ENCODE measurements around the gene CIDEB.

Gene CIDEB

GRCh38 chr14:24312736-24313507 lies 5.1 kb upstream of the CIDEB start:
- ATAC-seq = no peak

GRCh38 chr14:24311837-24312615 lies 4.2 kb upstream of the CIDEB start:
- TF ChIP-seq ISL1 (CRISPR knock-in tag; IDR thresholded peaks at IDR 0.05) (no peak), ARNTL (CRISPR knock-in tag; IDR thresholded peaks at IDR 0.05; ENCODE audit: borderline replicate concordance, low read depth) (no peak), CSRNP3 (CRISPR knock-in tag; IDR thresholded peaks at IDR 0.05) (no peak), PPARA (CRISPR knock-in tag; IDR thresholded peaks at IDR 0.05; ENCODE audit: borderline replicate concordance) (no peak), CREB5 (CRISPR knock-in tag; IDR thresholded peaks at IDR 0.05; ENCODE audit: low read depth) (no peak), ZNF70 (CRISPR knock-in tag; IDR thresholded peaks at IDR 0.05) (no peak), GLIS3 (CRISPR knock-in tag; IDR thresholded peaks at IDR 0.05) (no peak)
- ATAC-seq = no peak

More at GRCh38 chr14:24312736-24313507, 5.1 kb upstream of the CIDEB start:
- TF ChIP-seq TCF4 (CRISPR knock-in tag; IDR thresholded peaks at IDR 0.05; ENCODE audit: borderline replicate concordance) (no peak), CREB5 (CRISPR knock-in tag; IDR thresholded peaks at IDR 0.05; ENCODE audit: low read depth) (no peak), PATZ1 (CRISPR knock-in tag; IDR thresholded peaks at IDR 0.05; ENCODE audit: borderline replicate concordance) (no peak), ARNTL (CRISPR knock-in tag; IDR thresholded peaks at IDR 0.05; ENCODE audit: borderline replicate concordance, low read depth) (no peak), CSDC2 (CRISPR knock-in tag; IDR thresholded peaks at IDR 0.05) (no peak), RARB (CRISPR knock-in tag; IDR thresholded peaks at IDR 0.05) (no peak), SNAI2 (CRISPR knock-in tag; IDR thresholded peaks at IDR 0.05) (no peak), TOX (CRISPR knock-in tag; IDR thresholded peaks at IDR 0.05; ENCODE audit: borderline replicate concordance) (no peak), ISL1 (CRISPR knock-in tag; IDR thresholded peaks at IDR 0.05) (no peak), BACH2 (CRISPR knock-in tag; IDR thresholded peaks at IDR 0.05; ENCODE audit: borderline replicate concordance) (no peak), ZFP30 (CRISPR knock-in tag; IDR thresholded peaks at IDR 0.05) (no peak), ZNF70 (CRISPR knock-in tag; IDR thresholded peaks at IDR 0.05) (no peak), CSRNP3 (CRISPR knock-in tag; IDR thresholded peaks at IDR 0.05) (no peak), ESRRG (CRISPR knock-in tag; IDR thresholded peaks at IDR 0.05) (no peak)

- ATAC-seq = no peak
- no peak for TF ChIP-seq TSHZ2 (CRISPR knock-in tag; IDR thresholded peaks at IDR 0.05)
- TF ChIP-seq PATZ1 (CRISPR knock-in tag; IDR thresholded peaks at IDR 0.05; ENCODE audit: borderline replicate concordance) = no peak
- no peak for TF ChIP-seq RARB (CRISPR knock-in tag; IDR thresholded peaks at IDR 0.05)
- TF ChIP-seq PPARA (CRISPR knock-in tag; IDR thresholded peaks at IDR 0.05; ENCODE audit: borderline replicate concordance) = no peak
- TF ChIP-seq ZFP30 (CRISPR knock-in tag; IDR thresholded peaks at IDR 0.05) = no peak
- TF ChIP-seq ZNF565 (CRISPR knock-in tag; conservative IDR thresholded peaks at IDR 0.05; ENCODE audit: low read depth) = no peak
- TF ChIP-seq GLIS3 (CRISPR knock-in tag; IDR thresholded peaks at IDR 0.05) = no peak
- no peak for TF ChIP-seq ZNF70 (CRISPR knock-in tag; IDR thresholded peaks at IDR 0.05)
- TF ChIP-seq ESRRG (CRISPR knock-in tag; IDR thresholded peaks at IDR 0.05) = no peak
- TF ChIP-seq ZC3H10 (CRISPR knock-in tag; IDR thresholded peaks at IDR 0.05) = no peak
- no peak for TF ChIP-seq SNAI2 (CRISPR knock-in tag; IDR thresholded peaks at IDR 0.05)
- TF ChIP-seq ZNF8 (CRISPR knock-in tag; IDR thresholded peaks at IDR 0.05) = no peak
Measured at GRCh38 chr14:24310646-24311604, 3.1 kb upstream of the CIDEB start, which contains the start of gene LTB4R. TSS of gene LTB4R (plus strand) at chr14:24311502. CDS start at chr14:24315652, 4,150 bp downstream.
